Femur (tissue), 1 donor: Measurements from ENCODE around the gene CATSPER4.

Source experiments
- DNase-seq: peaks from one replicate; pipeline ENCODE4 v3.0.0-alpha.2; 2017

CATSPER4 gene

DNA sequence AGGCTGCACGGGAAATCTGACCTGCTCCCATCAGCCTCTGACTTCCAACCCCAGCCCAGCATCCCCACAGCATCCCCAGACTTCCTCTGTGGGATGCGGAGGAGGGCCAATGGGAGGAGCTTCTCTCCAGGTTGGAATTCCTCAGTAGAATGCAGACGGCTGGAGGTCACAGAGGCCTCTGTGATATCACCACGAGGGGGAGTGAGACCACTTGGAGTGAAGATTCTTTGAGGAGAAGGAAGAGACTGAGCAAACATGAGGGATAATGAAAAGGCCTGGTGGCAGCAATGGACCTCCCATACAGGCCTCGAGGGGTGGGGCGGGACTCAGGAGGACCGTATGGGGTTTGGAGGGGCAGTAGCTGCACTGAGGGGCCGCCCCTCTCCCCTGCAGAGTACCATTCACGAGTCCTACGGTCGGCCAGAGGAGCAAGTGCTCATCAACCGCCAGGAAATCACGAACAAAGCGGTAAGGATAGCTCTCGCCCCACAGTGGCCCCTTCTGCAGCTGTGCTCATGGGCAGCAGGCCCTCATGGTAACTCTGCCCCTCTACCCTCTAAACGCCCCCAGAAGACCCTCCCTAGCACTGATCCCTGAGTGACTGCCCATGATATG lies at the start of gene CATSPER4:
TSS of gene CATSPER4 (plus strand) at position 230 of the 615 bp plus-strand sequence. CDS start at position 256, 26 bp downstream.
- DNase-seq = no peak

DNA sequence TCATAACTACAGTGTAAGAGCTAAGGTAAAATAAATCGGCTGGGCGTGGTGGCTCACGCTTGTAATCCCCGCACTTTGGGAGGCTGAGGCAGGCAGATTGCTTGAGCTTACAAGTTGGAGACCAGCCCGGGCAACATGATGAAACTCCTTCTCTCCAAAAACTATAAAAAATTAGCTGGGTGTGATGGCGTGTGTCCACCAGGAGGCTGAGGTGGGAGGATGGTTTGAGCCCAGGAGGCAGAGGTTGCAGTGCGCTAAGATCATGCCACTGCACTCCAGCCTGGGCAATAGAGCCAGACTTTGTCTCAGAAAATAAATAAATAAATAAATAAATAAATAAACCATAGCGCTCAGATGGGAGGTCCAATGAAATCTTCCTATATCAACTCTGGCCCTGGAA lies 48.2 kb upstream of the CATSPER4 start:
- no peak for DNase-seq

DNA sequence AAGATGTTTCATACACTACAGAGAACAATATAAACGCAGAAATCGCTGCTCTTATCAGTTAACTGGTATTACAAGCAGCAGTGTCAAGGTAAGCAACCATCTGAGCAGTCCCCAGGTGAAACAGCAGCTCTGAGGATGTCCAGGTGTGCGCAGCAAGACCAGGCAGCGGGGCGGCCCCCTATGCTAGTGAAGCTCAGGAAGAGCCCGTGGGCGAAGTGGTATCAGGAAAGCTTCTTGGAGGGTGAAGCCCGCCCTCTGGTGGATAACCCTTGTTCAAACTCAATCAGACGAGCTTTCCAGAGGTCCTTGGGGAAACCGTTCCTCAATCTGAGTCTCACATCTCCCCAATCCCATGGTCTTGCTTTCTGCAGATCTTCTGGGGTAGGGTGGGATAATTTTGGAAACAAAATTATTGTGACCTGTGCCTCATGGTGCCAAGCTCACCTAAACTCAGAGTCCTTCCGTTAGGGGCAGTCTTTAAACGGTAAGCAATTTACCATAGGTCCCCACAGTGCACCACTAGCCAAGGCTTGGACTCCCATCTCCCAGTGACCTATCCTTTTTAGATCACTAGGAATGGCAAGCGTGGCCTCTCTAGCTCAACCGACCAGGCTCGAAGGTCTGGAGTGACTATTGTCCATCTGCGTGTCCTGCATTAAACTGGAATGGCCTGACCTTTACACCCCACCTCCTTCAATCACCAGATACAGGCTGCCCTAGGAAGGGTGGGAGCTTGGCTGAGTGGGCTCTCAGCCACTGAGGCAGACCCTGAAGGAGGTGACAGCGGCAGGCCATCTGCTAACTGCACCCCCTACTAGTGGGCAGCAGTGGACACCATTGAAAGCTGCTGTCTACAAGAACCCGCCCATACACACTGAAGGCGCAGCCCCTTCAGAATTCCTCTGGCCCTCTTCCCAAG lies 45.1 kb upstream of the CATSPER4 start:
- DNase-seq = peak; percentile 80

DNA sequence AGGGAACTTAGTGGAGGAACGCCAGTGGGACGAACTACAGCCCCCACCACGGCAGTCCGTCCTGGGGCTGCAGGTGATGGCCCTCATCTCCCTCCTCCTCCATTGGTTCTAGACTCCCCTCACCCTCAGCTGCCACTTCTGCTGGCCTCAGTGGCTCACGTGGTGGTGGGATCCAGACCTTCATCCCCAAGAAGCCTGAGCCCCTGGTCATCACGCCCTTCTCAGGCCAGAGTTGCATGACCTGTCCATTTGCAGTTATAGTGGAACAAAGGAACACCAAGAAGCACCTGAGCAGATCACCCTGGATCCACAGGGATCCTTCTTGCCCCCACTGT lies 44.5 kb upstream of the CATSPER4 start:
- DNase-seq = no peak

DNA sequence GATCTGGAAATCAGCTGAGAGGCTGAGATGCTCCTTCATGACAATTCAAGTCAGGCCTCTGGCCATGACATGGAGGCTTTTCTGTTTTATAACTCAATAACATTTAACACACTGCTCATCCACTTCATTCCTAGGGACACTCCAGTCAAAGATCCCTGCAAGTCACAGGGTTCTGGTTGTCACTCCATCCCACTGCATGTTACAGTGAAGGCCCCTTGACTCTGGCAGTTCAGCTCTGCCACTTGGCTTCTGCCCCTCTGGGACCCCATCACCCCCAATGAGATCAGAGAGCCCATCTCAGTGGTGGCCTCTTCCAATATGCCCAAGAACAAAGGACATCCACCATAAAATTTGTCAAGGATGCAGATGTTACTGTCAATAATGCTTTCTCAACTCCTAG lies 41.5 kb upstream of the CATSPER4 start:
- DNase-seq = no peak

DNA sequence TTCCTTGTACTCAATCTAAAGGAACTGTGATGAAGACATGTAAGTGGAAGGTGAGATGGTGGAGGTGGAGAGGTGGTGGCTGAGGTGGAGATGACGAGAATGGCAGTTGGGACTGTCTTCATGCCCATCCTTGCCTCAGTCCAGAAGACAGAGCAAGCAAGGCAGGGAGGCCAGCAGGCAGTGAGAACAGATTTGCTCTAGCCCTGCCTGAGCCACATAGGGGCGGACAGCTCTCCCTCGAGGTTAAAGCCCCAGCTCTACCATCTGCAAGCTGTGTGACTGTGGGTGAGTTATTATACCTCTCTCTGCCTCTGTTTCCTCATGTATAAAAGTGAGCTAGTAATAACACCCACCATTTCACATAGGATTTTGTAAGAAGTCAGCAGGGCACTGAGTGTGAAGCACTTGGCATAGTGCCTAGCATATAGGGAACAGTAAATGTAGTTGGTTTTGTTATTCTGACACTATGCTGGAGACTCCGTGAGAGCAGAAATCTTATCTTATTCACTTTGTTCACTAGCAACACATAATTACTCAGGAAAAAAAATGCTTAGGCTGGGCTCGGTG lies 36.4 kb upstream of the CATSPER4 start:
- DNase-seq = no peak

DNA sequence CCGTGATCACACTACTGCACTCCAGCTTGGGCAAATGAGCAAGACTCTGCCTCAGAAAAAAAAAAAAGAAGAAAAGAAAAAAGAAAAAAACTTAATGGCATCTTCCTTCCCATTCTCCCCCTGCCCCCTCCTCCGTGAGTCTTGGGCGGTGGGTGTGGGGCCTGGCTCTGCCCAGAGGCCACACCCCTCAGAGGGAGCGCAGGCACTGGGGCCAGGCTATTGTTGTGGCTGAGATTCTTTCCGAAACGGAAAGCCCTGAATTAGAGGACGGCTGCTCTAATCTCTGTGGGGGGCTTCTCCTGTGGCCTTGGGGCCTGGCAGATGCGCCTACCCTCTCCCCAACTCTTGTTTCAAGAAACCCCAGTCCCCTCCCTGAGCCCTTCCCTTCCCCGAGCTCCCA lies 35.7 kb upstream of the CATSPER4 start:
- no peak for DNase-seq

DNA sequence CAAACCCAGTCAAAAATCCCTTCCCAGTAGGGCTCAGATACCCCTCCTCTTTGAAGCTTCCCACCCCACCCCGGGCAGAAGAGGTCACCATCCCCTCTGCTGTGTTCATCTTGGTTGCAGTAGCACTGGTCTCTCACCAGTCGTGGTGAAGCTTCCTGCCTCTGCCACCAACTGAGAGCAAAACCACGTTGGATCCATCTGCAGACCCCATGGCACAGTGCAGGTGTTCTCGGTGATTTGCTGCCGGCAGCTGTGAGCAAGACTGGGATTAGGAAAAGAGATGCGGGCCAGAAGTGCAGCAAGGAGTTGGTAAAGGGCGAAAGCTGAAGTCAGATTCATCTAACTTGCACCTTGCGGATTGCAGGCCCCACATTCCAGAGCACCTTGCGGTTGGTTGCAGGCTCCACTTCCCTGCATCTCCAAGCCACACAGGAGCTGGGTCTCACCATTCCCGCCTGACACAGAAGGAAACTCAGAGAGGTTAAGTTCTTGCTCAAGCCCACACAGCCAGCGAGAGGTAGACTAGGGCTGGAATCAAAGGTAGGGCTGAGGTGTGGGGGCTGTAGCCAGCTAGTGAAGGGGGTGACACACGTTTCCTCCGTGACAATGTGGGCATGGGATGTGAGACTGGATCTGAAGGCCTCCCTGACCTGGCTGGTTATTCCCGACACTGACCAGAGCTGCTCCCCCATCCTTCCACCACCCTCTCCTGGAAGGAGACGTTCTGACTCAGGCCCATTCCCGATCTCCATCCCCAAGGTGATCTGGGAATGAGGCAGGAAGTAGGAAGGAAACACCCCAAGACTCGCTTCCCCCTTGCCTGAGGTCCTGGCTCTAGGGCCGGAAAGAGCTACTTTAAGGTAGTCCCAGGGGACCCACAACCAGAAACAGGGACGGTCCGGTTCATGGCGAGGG lies 34.8 kb upstream of the CATSPER4 start:
- no peak for DNase-seq

DNA sequence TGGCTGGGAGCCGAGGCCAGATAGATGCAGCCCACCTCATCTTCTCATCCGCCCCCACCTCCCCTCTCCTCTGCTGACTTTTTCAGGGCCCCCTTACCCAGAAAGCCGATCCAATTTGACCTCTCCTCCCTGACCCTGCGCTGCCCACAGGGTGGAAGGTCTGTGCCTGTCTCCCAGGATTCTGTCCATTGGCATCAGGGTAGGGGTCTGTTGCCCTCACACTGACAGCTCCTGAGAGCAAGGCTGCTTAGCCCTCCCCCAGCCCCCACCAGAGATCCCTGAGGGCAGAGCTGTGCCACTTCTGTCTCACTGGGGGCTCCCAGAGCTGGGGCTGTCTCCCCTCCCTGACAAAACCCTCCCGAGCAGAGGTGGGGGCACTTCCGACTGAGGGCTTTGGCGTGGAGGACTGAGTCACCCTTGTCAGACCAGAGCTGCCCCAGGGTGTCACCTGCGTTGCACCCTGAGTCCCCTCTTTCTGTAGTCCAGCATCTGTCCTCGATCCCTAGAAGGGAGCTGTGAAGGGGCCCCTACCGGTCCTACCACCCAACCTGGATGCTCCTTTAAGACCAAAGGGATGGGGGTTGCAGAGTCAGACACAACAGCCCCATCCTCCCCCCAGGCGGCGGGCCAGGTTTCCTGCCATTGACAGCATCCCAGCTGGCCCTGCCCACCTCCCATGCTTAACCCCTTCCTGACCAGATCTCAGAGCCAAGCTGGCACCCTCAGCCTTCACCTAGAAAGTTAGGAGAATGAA lies 33.9 kb upstream of the CATSPER4 start:
- no peak for DNase-seq

DNA sequence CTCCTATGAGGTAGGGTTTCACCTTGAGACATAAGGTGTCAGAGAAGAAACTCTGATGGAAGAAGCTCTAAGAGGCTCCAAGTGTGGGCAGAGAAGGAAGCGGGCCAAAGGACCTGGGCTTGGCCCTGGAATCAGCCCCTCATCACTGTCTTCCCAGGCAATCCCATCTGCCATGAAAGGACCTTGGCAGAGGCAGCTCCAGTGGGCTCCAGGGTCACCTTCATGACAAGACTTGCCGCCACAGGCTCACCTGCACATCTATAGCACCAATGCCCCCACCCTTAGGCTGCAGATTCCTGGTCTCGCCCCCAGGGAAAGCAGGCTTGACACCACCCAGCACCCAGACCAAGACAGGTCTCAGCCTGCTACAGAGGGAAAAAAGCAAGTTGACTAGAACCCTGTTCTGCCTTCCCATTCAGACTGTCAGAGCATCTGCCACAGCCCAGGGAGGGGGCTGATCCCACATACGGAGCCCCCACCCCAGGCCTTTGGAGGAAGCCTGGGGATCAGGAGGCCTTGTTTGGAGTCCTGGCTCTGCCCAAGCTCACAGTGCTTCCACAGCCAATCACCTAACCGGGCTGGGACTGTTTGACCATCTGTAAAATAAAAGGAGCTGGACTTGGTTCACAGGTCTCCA lies 32.0 kb upstream of the CATSPER4 start:
- no peak for DNase-seq

DNA sequence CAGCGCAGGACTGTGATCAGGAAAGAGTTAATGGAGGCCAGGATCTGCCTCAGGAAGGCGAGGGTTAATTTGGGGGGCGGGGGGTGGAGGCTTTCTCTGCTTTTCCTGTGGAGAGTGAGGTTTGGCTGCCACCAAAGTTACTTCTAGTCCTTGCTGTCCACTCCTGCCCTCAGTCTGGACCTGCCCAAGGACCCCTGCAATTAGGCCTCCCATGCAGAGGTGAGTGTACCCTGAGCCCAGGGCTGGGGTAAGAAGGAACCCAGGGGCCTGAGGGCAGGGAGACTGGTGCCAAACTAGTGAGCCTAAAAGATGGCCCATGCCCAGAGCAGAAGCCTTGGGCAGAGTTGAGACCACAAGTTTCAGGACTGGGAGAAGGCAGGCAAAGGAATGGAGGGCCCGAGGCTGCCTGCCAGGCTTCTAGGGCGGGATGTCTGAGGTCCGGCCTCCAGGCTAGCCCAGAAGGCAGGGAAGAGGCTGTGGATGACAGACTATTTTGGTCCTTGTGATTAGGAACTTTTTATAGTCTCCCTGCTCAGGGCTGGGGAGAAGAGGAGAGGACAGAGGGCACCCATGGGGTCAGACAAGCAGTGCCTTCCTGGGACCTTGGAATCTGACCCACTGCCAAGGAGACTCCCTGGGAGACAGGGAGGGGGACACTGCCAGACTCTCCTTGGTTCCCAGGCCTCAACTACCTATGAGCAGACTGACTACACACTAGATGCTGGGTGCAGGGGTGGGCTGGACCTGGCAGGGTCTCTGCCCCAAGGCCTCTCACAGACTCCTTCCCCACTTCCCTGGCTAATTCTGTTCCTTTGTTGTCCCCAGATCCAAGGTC lies 31.3 kb upstream of the CATSPER4 start, which contains the start of gene FAM110D:
TSS of gene FAM110D (plus strand) at position 172 of the 835 bp plus-strand sequence. CDS start 2,213 bp downstream, outside the sequence.
- DNase-seq = peak; percentile 66

DNA sequence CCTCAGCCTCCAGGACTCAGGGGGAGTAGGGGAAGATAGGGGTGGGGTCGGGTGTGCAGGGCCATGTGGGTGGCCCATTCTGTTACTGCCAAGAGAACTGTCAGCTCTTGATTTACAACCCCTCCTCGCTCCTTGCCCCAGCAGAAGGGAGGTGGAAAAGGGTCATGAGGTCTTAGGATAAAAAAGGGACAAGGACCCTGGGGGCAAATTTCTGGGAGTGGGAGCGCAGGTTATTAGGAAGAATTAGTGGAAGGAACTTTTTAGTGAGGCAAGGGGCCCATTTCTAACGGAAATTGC lies 30.7 kb upstream of the CATSPER4 start:
- no peak for DNase-seq

DNA sequence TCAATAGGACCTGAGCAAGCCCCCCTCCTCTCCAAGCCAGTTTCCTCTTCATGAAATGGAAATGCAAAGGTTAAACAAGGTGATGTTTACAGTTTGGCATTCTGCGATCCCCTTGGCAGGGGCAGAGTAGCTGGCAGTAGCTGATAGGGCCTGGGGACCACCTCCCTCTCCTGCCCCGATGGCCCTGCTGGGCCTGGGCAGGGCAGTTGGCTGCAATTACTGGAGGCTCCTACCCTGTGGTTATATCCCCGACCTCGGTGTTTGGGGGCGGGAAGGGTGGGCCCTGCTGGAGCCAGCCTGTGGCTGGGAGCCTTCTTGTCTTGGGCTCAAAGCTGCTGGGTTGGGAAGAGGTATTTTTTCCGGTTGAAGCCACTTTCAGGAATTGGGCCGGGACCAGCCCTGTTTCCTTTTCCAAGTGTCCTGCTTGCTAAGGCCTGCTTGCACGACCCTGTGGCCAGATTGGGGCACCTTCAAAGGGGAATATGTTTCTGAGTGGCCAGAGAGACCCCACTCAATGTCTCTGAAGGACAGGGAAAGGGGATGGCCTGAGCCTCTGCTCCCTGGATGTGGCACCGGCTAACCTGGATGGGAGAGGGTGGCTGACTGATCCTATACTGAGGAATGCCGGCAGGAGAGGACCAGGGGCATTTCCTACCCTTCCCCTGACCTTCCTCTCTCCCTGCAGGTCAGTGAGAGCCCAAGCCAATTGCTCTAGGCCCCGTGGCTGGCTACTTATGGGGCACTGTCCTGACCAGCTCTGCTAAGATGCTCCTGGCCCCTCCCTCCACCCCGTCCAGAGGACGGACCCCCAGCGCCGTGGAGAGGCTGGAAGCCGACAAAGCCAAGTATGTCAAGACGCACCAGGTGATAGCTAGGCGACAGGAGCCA lies 29.6 kb upstream of the CATSPER4 start:
- no peak for DNase-seq

DNA sequence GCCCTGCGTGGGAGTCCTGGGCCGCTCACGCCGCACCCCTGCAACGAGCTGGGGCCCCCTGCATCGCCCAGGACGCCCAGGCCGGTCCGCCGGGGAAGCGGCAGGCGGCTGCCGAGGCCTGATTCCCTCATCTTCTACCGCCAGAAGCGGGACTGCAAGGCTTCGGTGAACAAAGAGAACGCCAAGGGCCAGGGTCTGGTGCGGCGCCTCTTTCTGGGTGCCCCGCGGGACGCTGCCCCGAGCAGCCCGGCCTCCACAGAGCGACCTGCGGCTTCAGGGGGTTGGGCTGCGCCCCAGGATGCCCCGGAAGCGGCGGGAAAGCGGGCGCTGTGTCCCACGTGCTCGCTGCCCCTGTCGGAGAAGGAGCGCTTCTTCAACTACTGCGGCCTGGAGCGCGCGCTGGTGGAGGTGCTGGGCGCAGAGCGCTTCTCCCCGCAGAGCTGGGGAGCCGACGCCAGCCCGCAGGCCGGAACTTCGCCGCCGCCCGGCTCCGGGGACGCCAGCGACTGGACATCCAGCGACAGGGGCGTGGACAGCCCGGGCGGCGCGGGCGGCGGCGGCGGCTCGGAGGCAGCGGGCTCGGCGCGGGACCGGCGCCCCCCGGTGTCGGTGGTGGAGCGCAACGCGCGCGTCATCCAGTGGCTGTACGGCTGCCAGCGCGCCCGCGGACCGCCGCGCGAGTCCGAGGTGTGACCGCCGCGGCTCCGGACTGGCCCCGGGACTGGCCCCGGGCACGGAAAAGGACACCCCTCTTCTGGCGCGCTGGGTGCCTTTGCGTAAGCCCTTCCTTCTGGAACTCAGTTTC lies 28.8 kb upstream of the CATSPER4 start:
- DNase-seq = peak; percentile 69

DNA sequence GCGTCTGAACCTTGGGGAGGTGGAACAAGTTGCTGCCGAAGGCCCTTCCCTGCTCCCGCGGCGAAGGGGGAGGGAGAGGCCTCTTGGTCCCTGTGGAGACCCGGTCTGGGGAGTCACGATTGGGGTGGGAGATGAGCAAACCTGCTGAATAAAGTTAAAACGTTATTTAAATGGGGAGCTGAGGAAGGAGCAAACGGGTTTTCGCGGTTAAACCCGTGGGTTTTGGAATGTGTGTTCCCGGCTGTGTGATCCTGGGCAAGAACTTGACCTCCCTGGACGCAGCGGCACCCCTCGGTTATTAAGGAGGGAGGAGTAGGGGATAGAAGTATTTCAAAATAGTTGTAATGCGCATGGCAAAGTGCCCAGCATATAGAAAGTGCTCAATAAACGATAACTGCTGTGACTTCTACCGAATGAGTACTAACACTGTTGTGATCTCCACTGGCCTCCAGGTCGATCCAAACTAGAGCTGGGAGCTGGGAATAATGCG lies 28.1 kb upstream of the CATSPER4 start:
- DNase-seq = no peak

DNA sequence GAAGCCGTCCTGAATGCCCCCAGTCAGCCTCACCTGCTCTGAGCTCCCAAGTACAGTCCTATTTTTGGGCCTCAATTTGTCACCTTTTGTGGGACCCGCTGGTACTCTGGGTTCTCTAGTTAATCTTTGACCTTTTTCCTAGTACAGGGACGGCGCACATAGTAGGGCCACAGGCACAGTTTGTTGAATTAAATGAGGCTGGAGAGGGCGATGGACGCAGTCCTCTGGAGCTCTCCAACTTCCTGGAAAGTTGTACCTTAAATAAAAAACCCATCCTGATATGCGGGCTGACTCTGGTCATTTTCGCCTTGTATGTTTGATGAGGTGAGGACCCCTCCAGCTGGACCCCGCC lies 26.7 kb upstream of the CATSPER4 start:
- no peak for DNase-seq

DNA sequence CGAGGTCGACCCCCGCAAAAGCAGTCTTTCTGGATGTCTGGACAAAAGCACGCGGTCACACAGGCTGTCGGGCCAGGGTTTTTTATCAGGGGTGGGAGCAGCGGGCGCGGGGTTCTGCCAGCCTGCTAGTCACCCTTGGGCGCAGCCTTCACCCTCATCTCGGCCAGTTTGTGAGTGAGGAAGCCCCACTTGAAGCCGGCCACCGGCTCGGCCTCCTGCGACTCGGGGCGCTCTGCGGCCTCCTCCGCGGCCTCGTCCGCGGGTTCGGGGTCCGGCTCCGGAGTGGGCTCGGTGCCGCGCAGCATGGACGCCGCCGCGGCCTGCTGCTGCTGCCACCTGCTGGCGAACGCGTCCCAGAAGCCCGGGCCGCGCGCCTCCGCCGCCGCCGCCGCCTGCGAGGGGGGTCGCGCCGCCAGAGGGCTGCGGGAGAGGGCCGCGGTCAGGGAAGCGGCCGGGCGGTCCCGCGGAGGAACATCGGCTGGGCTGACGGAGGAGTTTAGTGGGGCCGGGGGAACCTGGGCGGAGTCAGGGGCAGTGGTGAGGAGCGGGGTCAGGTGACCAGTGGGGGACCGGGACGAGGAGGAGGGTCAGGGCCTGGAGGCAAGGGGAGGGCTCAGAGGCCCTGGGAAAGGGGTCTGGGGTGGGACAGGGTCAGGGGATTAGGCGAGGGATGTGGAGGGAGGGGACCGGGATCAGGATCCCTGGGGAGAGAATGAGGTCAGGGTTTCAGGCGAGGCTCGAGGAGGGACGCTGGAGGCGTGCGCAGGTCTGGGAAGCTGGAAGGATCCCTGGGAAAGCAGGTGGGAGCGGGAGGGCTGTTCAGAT lies 26.2 kb upstream of the CATSPER4 start:
- DNase-seq = no peak
